HG03139 (cell line): Measurements from ENCODE around the gene CRK.

Experiments used
- ATAC-seq: cut with Tn5 transposase; IDR thresholded peaks from one replicate; pipeline ENCODE4 v1.9.1; 2021; ENCODE audit not compliant: unreplicated experiment

CRK gene

GRCh38 chr17:1455797-1456599 is at the start of gene CRK:
Gene CRK, minus strand, starts transcription at chr17:1456232. Its CDS starts 115 bp downstream, at chr17:1456117.
- ATAC-seq = peak; percentile 83

- no peak for ATAC-seq
These were observed 49.6 kb upstream of the CRK start for GRCh38 chr17:1505586-1505985.

- no peak for ATAC-seq
These were observed 48.8 kb upstream of the CRK start for GRCh38 chr17:1504866-1505265.

- ATAC-seq = no peak
These were observed 47.7 kb upstream of the CRK start for GRCh38 chr17:1503699-1504098.

- ATAC-seq = no peak
These were observed 42.8 kb upstream of the CRK start for GRCh38 chr17:1498869-1499268.

GRCh38 chr17:1498233-1498632 is 42.2 kb upstream of the CRK start:
- ATAC-seq = no peak

- no peak for ATAC-seq
These were observed 41.8 kb upstream of the CRK start for GRCh38 chr17:1497831-1498230.

GRCh38 chr17:1496869-1497268 is 40.8 kb upstream of the CRK start:
- no peak for ATAC-seq

GRCh38 chr17:1495265-1495989 is 39.4 kb upstream of the CRK start:
- no peak for ATAC-seq

- ATAC-seq = no peak
These were observed 38.8 kb upstream of the CRK start for GRCh38 chr17:1494736-1495253.

GRCh38 chr17:1494203-1494602 is 38.2 kb upstream of the CRK start:
- ATAC-seq = no peak

GRCh38 chr17:1493291-1493980 is 37.4 kb upstream of the CRK start:
- no peak for ATAC-seq

- ATAC-seq = no peak
These were observed 36.5 kb upstream of the CRK start, which contains the start of gene MYO1C for GRCh38 chr17:1492249-1493206. Gene MYO1C, minus strand, starts transcription at chr17:1492686. Its CDS starts 199 bp downstream, at chr17:1492487.

GRCh38 chr17:1491443-1492248 is 35.6 kb upstream of the CRK start:
- no peak for ATAC-seq

GRCh38 chr17:1490643-1491442 is 34.8 kb upstream of the CRK start:
- no peak for ATAC-seq

GRCh38 chr17:1488826-1489270 is 32.8 kb upstream of the CRK start:
- ATAC-seq = no peak

- peak; percentile 22 for ATAC-seq
These were observed 32.1 kb upstream of the CRK start for GRCh38 chr17:1487939-1488825.
